Neural cell (in vitro differentiated cells): ENCODE data around the gene MAMDC2. TPM values are rescaled to one million over a fixed set of nuclear protein-coding genes. Genes with fewer than 3 reads are reported as not detected.

ENCODE experiments used
- H2AFZ ChIP-seq: fragments of 200-600, 300-800 bp; sonication (generic), shearing (Covaris generic); 2 replicates; pipeline ENCODE4 v1.6.0; 2014; ENCODE audit warnings: low read depth, mild to moderate bottlenecking, antibody characterized with exemption, low read length, moderate library complexity
- H3F3A ChIP-seq: fragments of 200-600 bp; shearing (Covaris generic); 2 replicates; pipeline ENCODE4 v1.6.1; 2016; ENCODE audit warnings: mild to moderate bottlenecking, moderate library complexity, mixed read lengths, antibody characterized with exemption, low read length; ENCODE audit not compliant: insufficient read depth, poor library complexity, severe bottlenecking
- H3K27ac ChIP-seq: fragments of 200-600, 300-800 bp; sonication (generic), shearing (Covaris generic); 2 replicates; pipeline ENCODE4 v1.5.1; 2014; ENCODE audit warnings: mild to moderate bottlenecking, low read length, moderate library complexity
- H3K27me3 ChIP-seq: fragments of 300-800, 200-600 bp; sonication (generic), shearing (Covaris generic); 2 replicates; pipeline ENCODE4 v1.6.0; 2014; ENCODE audit warnings: mild to moderate bottlenecking, low read depth, low read length, moderate library complexity; ENCODE audit not compliant: insufficient read depth
- H3K36me3 ChIP-seq: fragments of 300-800, 200-600 bp; sonication (generic), shearing (Covaris generic); 2 replicates; pipeline ENCODE4 v1.5.1; 2014; ENCODE audit warnings: mild to moderate bottlenecking, antibody characterized with exemption, low read length, moderate library complexity; ENCODE audit not compliant: insufficient read depth
- H3K4me2 ChIP-seq: fragments of 300-800, 200-600 bp; sonication (generic), shearing (Covaris generic); 2 replicates; pipeline ENCODE4 v1.6.0; 2014; ENCODE audit warnings: mild to moderate bottlenecking, low read length
- H3K4me3 ChIP-seq: fragments of 300-800, 200-600 bp; sonication (generic), shearing (Covaris generic); 2 replicates; pipeline ENCODE4 v1.5.1; 2014; ENCODE audit warnings: mild to moderate bottlenecking, low read length, moderate library complexity
- H3K79me2 ChIP-seq: fragments of 200-600 bp; shearing (Covaris generic); replicated peaks from 2 replicates; pipeline ENCODE4 v1.6.0; 2014; ENCODE audit warnings: mild to moderate bottlenecking, low read length, moderate library complexity; ENCODE audit not compliant: insufficient read depth
- H3K9ac ChIP-seq: fragments of 300-800, 200-600 bp; sonication (generic), shearing (Covaris generic); 2 replicates; pipeline ENCODE4 v1.6.1; 2016; ENCODE audit warnings: mild to moderate bottlenecking, low read length, mixed read lengths
- H3K9me2 ChIP-seq: fragments of 200-600 bp; shearing (Covaris generic); 2 replicates; pipeline ENCODE4 v1.6.1; 2016; ENCODE audit warnings: mild to moderate bottlenecking, low read length, mixed read lengths; ENCODE audit not compliant: insufficient read depth
- H3K9me3 ChIP-seq: fragments of 200-600, 300-800 bp; sonication (generic), shearing (Covaris generic); 2 replicates; pipeline ENCODE4 v1.6.1; 2016; ENCODE audit warnings: mild to moderate bottlenecking, mixed run types, low read length, moderate library complexity, mixed read lengths
- H4K20me1 ChIP-seq: fragments of 200-600 bp; shearing (Covaris generic); 2 replicates; pipeline ENCODE4 v1.6.1; 2016; ENCODE audit warnings: mild to moderate bottlenecking, mixed run types; ENCODE audit not compliant: insufficient read depth
- EP300 ChIP-seq: fragments of 450-650 bp; conservative IDR thresholded peaks from 2 replicates; pipeline ENCODE4 v1.6.1; 2014; ENCODE audit warnings: antibody characterized with exemption, mild to moderate bottlenecking, moderate library complexity; ENCODE audit not compliant: poor library complexity, severe bottlenecking
- EZH2 ChIP-seq: fragments of 200-600, 300-800 bp; shearing (Covaris generic), sonication (generic); IDR thresholded peaks from 2 replicates; pipeline ENCODE4 v1.6.1; 2014; ENCODE audit warnings: antibody characterized with exemption, low read length, borderline replicate concordance, mild to moderate bottlenecking; ENCODE audit not compliant: insufficient read depth, poor library complexity, severe bottlenecking
- MXI1 ChIP-seq: fragments of 450-650 bp; conservative IDR thresholded peaks from 2 replicates; pipeline ENCODE4 v1.6.1; 2014; ENCODE audit warnings: antibody characterized with exemption, mild to moderate bottlenecking; ENCODE audit not compliant: poor library complexity, severe bottlenecking
- POLR2AphosphoS5 ChIP-seq: IDR thresholded peaks from 2 replicates; pipeline ENCODE4 v1.6.1; 2012
- RAD21 ChIP-seq: fragments of 450-650 bp; conservative IDR thresholded peaks from 2 replicates; pipeline ENCODE4 v1.6.1; 2014; ENCODE audit warnings: antibody characterized with exemption, mild to moderate bottlenecking, moderate library complexity
- SMC3 ChIP-seq: fragments of 450-650 bp; conservative IDR thresholded peaks from 2 replicates; pipeline ENCODE4 v1.6.1; 2014; ENCODE audit warnings: antibody characterized with exemption, mild to moderate bottlenecking, moderate library complexity; ENCODE audit not compliant: poor library complexity
- TAF1 ChIP-seq: IDR thresholded peaks from 2 replicates; pipeline ENCODE4 v1.6.1; 2012; ENCODE audit warnings: low read depth
- polyA plus RNA-seq: library from polyadenylated mRNA; depleted of rRNA; stranded (reverse); fragments of >200 nt; gene quantifications from 2 replicates; pipeline ENCODE4 v1.2.3, GENCODE V29; 2014
- TF ChIP-seq, protein P1 (sequence below): IDR thresholded peaks from 2 replicates; pipeline ENCODE4 v1.6.1; 2012; ENCODE audit warnings: borderline replicate concordance
- TF ChIP-seq, protein P2 (sequence below): fragments of 450-650 bp; IDR thresholded peaks from 2 replicates; pipeline ENCODE4 v1.5.1; 2014; ENCODE audit warnings: antibody characterized with exemption, mild to moderate bottlenecking, moderate library complexity; ENCODE audit not compliant: poor library complexity, severe bottlenecking

Gene MAMDC2
- polyA plus RNA-seq, 1 donor from 2014 or later, result 0.30 TPM

DNA sequence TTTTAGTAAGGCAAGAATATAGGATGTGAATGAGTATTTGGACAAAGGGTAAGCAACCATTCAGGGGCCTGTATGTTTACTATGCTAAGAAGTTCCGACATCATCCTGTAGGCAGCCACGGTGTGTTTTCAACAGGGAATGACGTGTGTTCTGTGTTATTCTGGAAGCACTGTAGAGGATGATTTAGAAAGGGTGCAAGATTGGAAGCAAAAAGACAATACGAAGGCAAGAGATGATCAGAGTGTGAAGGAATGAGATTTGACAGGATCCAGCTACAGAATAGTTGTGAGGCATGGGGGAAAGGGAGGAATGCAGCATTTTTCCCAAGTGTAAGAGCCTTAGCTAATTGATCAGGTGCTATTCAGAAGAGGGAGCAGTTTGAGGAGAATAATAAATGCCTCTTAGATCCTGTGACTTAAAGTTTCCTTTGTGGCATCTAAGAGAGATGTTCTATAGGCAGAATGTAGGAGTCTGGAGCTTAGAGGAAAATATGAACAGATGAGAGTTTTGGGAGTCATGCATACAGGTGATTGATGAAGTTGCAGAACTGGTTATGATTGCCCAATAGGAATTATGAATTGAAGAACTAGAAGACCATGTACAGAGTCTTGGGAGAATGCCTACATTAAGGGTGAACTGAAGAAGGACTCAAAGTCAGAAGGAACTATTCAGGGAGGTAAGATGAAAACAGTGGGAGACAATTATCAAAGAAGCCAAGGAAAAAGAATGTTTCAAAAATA is 217.7 kb downstream of the MAMDC2 start:
- Histone ChIP-seq H3K36me3 (no peaks in the 10 kb centered on the region), H3K4me2 (no peak overlapping the region), H3K9me3 (no peaks in the 10 kb centered on the region), H3F3A (no peaks in the 10 kb centered on the region), H4K20me1 (no peaks in the 10 kb centered on the region), H2AFZ (no peak overlapping the region), H3K4me3 (peak overlapping the region; percentile 90), H3K27ac (no peak overlapping the region), H3K9ac (no peak overlapping the region), H3K9me2 (no peaks in the 10 kb centered on the region), H3K79me2 (peaks cover 54% of the 10 kb centered on the region), H3K27me3 (no peaks in the 10 kb centered on the region)
- TF ChIP-seq, protein P1, sequence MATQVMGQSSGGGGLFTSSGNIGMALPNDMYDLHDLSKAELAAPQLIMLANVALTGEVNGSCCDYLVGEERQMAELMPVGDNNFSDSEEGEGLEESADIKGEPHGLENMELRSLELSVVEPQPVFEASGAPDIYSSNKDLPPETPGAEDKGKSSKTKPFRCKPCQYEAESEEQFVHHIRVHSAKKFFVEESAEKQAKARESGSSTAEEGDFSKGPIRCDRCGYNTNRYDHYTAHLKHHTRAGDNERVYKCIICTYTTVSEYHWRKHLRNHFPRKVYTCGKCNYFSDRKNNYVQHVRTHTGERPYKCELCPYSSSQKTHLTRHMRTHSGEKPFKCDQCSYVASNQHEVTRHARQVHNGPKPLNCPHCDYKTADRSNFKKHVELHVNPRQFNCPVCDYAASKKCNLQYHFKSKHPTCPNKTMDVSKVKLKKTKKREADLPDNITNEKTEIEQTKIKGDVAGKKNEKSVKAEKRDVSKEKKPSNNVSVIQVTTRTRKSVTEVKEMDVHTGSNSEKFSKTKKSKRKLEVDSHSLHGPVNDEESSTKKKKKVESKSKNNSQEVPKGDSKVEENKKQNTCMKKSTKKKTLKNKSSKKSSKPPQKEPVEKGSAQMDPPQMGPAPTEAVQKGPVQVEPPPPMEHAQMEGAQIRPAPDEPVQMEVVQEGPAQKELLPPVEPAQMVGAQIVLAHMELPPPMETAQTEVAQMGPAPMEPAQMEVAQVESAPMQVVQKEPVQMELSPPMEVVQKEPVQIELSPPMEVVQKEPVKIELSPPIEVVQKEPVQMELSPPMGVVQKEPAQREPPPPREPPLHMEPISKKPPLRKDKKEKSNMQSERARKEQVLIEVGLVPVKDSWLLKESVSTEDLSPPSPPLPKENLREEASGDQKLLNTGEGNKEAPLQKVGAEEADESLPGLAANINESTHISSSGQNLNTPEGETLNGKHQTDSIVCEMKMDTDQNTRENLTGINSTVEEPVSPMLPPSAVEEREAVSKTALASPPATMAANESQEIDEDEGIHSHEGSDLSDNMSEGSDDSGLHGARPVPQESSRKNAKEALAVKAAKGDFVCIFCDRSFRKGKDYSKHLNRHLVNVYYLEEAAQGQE, result no peak
- TF ChIP-seq RAD21 (no peak), MXI1 (no peak), TAF1 (no peak), POLR2AphosphoS5 (no peak), SMC3 (no peak), EZH2 (no peak), EP300 (no peak)
- TF ChIP-seq, protein P2, sequence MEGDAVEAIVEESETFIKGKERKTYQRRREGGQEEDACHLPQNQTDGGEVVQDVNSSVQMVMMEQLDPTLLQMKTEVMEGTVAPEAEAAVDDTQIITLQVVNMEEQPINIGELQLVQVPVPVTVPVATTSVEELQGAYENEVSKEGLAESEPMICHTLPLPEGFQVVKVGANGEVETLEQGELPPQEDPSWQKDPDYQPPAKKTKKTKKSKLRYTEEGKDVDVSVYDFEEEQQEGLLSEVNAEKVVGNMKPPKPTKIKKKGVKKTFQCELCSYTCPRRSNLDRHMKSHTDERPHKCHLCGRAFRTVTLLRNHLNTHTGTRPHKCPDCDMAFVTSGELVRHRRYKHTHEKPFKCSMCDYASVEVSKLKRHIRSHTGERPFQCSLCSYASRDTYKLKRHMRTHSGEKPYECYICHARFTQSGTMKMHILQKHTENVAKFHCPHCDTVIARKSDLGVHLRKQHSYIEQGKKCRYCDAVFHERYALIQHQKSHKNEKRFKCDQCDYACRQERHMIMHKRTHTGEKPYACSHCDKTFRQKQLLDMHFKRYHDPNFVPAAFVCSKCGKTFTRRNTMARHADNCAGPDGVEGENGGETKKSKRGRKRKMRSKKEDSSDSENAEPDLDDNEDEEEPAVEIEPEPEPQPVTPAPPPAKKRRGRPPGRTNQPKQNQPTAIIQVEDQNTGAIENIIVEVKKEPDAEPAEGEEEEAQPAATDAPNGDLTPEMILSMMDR, result no peak

DNA sequence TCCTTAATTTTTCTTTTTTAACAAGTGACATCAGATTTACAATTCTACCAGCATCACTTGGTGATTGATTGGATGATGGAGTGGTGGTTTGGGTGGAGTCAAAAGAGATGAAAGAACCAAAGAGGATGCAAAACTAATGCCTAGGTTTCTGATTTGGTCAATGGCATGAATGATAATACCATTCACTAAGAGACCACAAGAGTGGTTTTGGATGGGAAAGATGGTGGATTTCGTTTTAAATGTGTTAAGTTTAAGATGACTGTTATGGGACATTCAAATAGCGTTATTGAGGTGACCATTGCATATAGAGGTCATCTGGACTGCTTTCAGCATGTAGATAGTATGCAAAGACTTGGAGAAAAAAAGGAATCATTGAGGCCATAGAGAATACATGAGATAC is 218.7 kb downstream of the MAMDC2 start:
- no peaks in the 10 kb centered on the region for H3K36me3 ChIP-seq
- H3F3A ChIP-seq, result no peaks in the 10 kb centered on the region
- no peaks in the 10 kb centered on the region for H3K9me2 ChIP-seq
- H2AFZ ChIP-seq, result no peak overlapping the region
- peak overlapping the region; percentile 90 for H3K4me3 ChIP-seq
- H3K9ac ChIP-seq, result no peak overlapping the region
- H4K20me1 ChIP-seq, result no peaks in the 10 kb centered on the region
- no peaks in the 10 kb centered on the region for H3K27me3 ChIP-seq
- TF ChIP-seq MXI1, result no peak
- H3K79me2 ChIP-seq, result peaks cover 54% of the 10 kb centered on the region
- H3K4me2 ChIP-seq, result no peak overlapping the region
- H3K9me3 ChIP-seq, result no peaks in the 10 kb centered on the region
- no peak overlapping the region for H3K27ac ChIP-seq

DNA sequence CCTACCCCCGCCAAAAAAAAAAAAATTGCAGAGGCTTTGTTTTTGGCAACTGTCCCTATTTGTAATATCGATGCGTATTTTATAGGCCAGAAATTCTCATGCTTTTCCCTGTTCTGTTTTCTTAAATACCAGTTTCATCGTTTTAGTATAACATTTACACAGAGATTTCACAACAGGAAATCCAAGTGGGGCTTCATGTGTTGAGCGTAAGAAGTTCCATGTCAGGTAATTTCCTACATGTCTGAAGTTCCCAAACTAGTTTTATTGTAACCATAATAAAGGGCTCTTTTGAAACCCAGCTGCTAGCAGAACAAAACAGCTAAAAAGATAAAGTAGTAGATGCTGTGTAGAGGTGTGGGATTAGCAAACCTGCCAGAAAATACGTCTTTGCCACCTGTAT is 219.3 kb downstream of the MAMDC2 start:
- Histone ChIP-seq H2AFZ (no peak overlapping the region), H3K9me3 (no peaks in the 10 kb centered on the region), H3K9me2 (no peaks in the 10 kb centered on the region), H3K27me3 (no peaks in the 10 kb centered on the region), H3K79me2 (peaks cover 54% of the 10 kb centered on the region), H3K9ac (no peak overlapping the region), H3K36me3 (no peaks in the 10 kb centered on the region), H3K4me3 (no peak overlapping the region), H3K4me2 (no peak overlapping the region), H4K20me1 (no peaks in the 10 kb centered on the region), H3K27ac (no peak overlapping the region), H3F3A (no peaks in the 10 kb centered on the region)
- TF ChIP-seq EP300 (no peak), SMC3 (no peak), RAD21 (no peak), TAF1 (no peak), POLR2AphosphoS5 (no peak), MXI1 (no peak), EZH2 (no peak)
- TF ChIP-seq, protein P1, result no peak
- TF ChIP-seq, protein P2, result no peak
